Activated CD4-positive, alpha-beta T cell treated with anti-CD3 and anti-CD28 coated beads for 48 hours (primary cell): ENCODE data around the gene REEP6.
A peak's percentile ranks its signal among the peaks of the same experiment; 100 is the strongest.
"Not testable (repeated sequence)": the region's sequence is repeated elsewhere in the genome, so short reads cannot be mapped to it uniquely, and the experiment has no call there.

Source experiments
- DNase-seq: peaks from one replicate; pipeline ENCODE4 v3.0.0-alpha.2; 2020

REEP6 gene

DNA sequence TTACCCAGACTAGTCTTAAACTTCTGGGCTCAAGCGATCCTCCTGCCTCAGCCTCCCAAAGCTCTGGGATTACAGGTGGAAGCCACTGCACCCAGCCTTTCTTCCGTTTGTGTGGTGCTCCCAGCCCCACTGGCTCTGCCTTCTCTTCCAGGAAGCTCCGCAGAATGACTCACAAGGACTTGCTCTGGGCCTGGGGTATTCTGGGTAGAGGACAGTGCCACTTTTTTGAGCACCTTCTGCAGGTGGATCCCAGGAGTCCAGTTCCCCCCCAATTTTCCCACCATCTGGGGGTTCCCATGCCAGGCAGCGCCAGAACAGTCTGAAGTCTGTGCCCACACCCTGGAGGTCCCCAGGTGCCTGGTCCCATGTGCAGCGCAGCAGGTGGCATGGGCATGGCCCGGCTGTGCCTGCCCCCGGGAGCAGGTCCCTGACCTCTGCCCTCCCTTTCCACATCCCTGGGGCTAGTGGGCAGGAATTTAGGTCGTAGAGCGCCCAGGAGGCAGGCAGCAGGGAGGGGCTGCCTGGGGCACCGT, 1.6 kb downstream of the REEP6 start:
- no peak for DNase-seq

DNA sequence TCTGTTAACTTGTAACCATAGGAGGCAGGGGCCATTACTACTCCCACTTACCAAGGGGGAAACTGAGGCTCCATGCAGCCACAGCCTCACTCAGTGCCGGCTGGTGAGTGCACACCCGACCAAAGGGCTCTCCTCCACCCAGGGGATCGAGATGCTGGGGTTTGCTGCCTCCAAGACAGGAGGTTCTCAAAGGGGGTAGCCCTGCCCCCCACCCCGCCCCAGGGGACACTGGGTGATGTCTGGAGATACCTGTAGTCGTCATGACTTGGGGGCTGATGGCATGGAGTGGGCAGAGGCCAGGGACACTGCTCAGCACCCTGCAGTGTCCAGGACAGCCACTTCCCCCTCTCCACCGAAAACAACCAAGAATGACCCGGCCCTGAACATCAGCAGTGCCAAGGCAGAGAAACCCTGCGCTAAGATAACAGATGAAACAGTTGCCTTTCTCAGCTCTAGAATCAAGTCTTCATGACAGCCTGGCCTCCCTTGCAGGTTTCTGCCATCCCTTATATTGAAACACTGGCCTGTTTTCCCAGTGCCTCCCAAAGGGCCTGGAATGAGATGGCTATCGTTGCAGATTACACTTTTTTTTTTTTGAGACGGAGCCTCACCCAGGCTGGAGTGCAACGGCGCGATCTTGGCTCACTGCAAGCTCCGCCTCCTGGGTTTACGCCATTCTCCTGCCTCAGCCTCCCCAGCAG, 3.3 kb downstream of the REEP6 start:
- no peak for DNase-seq

DNA sequence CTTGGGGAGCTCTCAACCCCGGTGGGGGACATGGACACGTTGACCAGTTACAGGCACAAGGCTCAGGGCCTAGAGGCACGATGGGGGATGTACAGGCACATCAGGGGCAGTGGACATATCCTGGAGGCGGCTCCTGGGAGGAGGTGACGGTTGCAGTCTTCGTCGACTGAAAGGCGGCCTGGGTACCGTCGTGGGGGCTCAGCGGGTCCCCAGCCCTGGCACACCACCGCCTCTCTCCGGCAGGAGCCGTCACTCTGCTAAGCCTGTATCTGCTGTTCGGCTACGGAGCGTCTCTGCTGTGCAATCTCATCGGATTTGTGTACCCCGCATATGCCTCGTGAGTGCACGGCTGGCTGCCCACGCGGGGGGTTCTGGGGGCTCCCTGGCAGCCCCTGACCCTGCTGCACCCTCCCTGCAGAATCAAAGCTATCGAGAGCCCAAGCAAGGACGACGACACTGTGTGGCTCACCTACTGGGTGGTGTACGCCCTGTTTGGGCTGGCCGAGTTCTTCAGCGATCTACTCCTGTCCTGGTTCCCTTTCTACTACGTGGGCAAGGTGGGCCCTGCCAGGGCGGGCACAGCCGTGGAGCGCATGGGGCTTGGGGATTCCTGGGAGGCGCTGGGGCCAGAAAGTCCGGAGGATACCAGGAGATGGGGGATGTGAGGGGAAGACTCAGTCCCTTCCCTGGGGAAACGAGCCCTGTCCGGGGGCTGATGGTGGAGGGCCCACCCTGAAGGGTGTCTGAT, 4.2 kb downstream of the REEP6 start:
- no peak for DNase-seq

DNA sequence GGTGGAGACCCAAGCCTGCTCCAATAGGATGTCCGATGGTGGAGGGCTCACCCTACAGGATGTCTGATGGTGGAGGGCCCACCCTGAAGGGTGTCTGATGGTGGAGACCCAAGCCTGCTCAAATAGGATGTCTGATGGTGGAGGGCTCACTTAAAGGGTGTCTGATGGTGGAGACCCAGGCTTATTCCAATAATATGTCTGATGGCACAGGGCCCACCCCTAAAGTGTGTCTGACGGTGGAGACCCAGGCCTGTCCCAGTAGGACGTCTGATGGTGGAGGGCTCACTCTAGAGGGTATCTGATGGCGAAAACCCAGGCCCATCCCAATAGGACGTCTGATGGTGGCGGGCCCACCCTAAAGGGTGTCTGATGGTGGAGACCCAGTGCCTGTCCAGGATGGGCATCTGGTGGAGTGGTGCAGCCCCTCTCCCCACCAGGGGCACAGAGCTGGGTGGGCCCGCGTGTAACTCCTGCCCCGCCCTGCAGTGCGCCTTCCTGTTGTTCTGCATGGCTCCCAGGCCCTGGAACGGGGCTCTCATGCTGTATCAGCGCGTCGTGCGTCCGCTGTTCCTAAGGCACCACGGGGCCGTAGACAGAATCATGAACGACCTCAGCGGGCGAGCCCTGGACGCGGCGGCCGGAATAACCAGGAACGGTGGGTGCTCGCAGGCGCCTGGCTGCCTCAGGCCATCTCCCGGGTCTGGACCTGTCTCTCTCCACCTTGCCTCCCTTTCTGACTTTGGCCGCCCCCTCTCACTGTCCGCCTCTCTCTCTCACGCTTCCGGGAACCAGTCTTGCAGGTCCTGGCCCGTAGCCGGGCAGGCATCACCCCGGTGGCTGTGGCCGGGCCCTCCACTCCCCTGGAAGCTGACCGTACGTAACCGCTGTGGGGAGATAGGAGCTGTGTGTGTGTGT, 5.1 kb downstream of the REEP6 start:
- DNase-seq = no peak

DNA sequence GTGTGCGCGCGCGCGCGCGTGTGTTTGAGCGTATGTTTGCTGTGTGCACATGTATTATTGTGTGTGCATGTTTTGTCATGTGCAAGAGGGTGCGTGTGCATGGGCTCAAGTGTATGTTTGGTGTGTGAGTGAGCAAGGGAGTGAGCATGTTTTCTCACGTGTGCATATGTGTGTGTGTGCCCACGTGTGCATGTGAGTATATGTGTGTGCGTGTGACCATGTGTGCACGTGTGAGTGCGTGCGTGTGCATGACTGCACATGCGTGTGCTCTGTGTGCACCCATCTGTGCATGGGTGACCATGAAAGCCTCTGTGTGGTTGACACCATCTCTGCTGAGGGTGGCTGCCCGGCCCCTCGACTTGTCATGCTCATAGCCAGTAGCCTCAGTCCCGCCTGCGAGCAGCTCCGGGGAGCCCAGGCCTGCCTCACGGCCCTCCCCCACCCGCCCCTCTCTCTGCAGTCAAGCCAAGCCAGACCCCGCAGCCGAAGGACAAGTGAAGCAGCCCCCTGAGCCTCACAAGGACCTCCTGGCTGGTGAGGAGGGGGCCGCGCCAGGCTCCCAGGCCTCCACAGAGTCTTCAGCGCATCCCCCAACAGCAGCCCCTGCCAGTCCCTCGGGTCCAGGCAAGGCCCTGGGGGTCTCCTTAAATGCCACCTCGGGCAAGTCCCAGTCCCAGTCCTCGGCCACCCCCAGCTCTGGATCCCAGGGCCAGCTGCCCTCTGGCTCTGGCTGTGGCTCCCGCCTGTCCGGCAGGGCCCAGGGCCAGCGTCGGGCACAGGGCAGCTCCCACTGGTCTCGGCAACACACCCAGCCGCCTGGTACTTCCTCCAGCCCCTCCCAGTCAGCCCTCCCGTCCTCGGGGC, 6.0 kb downstream of the REEP6 start:
- DNase-seq = no peak

DNA sequence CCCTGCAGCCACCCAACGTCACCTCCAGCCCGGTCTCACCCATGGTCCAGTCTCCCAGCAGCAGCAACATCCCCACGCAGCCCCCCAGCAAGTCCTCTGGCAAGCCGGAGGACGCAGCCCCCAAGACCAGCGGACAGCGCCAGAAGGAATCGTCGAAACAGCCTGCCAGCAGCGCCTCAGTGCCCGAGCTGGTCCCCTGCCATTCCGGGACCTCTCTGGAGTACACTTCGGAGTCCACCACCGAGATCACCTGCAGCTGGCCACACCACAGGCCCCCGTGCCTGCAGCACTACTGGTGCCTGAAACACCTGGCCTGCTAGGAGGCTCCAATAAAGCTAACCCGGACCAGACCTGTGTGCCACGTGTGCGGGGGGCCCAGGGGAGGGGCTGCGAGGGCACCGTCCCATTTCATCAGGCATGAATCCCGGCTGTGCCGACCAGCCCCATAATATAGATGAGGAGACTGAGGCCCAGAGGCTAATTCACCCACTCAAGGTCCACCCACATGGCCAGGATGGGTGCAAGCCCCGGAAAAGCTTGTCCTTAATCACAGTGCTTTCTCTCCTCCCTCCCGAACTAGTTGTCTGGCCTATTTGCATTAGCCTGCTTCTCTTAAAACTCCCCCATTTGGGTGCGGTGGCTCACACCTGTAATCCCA, 6.7 kb downstream of the REEP6 start:
- no peak for DNase-seq

DNA sequence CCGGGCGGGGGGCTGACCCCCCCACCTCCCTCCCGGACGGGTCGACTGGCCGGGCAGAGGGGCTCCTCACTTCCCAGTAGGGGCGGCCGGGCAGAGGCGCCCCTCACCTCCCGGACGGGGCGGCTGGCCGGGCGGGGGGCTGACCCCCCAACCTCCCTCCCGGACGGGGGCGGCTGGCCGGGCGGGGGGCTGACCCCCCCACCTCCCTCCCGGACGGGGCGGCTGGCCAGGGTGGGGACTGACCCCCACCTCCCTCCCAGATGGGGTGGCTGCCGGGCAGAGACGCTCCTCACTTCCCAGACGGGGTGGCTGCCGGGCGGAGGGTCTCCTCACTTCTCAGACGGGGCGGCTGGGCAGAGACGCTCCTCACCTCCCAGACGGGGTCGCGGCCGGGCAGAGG, 8.2 kb downstream of the REEP6 start:
- not testable (repeated sequence) for DNase-seq

DNA sequence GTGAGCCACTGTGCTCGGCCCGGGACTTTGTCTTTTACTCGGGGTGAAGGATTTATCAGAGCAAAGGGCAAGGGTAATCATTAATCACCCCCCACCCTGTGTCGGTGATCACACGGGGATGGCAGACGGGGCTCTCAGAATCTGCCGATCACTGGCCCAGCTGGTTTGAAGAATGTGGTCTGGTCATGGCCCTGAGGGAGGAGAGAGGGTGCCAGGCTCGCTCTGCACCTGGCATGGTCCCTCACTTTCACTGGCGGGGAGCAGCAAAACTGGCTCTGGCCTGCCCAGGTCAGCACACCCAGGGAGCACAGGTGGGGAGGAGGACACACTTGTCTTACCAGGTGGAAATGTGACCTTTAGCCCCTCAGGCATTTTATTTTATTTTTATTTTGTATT, 10.2 kb downstream of the REEP6 start:
- DNase-seq = no peak

DNA sequence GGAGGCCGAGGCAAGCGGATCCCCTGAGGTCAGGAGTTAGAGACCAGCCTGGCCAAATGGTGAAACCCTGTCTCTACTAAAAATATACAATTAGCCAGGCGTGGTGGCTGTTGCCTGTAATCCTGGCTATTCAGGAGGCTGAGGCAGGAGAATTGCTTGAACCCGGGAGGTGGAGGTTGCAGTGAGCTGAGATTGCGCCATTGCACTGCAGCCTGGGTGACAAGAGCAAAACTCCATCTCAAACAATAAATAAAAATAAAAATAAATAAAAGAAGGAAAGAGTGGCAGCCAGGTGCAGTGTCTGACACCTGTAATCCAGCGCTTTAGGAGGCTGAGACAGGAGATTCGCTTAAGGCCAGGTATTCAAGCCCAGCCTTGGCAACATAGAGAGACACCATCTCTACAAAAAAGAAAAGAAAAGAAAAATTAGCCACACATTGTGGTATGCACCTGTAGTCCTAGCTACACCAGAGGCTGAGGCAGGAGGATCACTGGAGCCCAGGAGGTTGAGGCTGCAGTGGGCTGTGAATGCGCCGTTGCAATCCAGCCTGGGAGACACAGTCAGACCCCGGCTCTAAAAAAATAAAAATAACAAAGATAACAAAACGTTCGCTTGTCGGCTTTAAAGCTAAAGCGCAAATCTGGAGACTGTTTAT, 11.6 kb downstream of the REEP6 start:
- DNase-seq = no peak

DNA sequence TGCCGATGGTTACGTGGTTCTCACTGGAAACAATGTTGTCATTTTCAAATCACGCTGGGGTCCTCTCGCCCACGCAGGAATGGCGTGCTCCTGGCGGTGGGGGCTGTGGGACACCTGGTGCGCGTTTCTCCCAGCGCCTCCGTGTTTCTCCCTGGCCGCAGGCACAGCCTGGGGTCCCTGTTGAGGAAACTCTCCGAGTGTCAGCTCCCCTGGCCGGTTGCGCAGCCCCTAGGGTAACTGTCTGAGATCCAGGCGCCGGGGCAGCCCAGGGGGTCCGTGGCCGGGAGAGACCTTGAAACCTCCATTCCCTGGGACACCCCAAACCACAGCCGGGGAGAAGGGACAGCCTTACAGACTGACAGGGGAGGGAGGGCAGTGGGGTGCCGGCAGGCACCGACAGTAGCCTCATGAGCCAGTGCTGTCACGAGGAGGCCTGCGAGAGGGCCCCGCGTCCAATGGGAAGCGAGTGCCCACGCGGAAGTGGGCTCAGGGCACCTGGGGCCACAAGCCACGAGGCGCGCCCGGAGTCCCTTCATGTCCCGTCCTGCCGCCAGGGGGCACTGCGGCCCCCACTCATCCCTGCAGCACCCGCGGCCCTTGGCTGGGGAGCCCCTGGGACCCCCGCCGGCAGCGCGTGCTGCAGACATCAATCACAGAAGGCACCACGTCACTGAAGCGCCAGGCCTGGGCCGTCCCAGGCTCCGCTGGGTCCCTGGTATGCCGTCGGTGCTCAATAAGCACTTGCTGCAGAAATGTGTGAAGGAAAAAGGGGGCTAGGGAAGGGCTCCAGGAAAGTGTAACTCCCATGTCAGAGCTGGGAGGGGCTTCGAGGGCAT, 12.3 kb downstream of the REEP6 start:
- DNase-seq = peak; percentile 85

DNA sequence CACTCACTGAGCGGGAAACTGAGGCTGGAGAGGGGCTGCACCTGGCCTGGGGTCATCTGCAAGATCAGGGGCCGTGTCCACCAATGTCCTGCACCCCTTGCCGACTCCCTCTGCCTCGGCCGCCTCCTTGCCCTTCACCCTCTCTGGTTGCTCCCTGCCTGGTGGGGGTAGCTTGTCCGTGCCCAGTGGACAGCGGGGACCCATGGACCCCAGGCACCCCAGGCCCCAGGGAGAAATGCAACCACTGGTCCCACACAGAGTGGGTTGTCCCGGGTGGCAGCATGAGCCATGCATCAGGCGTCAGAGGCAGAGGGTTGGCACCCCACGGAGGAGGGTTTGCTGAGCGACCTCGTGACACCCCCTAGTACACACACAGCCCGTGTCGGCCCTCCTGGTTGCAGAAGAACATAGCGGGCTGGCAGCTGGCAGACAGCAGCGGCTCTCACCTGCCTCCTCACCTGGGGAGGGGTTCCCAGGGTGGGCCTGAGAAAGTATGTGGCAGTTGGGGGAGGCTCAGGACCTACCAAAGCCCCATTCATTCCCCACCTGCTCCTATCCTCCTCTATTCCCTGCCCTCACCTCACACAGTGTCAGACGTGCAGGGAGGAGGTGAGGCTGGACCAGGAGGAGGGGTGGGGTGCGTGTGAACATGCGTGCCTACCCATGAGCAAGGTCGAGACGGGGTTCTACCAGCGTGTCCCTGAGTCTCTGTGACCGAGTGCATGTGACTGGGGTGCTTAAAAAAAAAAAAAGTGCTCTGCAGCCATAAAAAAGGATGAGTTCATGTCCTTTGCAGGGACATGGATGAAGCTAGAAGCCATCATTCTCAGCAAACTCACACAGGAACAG, 13.2 kb downstream of the REEP6 start:
- no peak for DNase-seq

DNA sequence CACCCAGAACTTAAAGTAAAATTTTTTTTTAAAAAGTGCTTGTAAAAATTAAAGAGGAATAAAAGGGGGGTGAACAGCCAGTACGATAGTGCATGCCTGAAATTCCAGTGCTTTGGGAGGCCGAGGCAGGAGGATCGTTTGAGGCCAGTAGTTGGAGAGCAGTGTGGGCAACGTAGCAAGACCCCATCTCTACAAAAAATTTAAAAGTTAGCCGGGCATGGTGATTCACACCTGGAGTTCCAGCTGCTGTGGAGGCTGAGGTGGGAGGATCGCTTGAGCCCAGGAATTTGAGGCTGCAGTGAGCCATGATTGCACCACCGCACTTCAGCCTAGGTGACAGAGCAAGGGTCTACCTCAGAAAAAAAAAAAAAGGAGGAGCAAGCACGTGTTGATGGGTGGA, 14.0 kb downstream of the REEP6 start:
- DNase-seq = no peak

DNA sequence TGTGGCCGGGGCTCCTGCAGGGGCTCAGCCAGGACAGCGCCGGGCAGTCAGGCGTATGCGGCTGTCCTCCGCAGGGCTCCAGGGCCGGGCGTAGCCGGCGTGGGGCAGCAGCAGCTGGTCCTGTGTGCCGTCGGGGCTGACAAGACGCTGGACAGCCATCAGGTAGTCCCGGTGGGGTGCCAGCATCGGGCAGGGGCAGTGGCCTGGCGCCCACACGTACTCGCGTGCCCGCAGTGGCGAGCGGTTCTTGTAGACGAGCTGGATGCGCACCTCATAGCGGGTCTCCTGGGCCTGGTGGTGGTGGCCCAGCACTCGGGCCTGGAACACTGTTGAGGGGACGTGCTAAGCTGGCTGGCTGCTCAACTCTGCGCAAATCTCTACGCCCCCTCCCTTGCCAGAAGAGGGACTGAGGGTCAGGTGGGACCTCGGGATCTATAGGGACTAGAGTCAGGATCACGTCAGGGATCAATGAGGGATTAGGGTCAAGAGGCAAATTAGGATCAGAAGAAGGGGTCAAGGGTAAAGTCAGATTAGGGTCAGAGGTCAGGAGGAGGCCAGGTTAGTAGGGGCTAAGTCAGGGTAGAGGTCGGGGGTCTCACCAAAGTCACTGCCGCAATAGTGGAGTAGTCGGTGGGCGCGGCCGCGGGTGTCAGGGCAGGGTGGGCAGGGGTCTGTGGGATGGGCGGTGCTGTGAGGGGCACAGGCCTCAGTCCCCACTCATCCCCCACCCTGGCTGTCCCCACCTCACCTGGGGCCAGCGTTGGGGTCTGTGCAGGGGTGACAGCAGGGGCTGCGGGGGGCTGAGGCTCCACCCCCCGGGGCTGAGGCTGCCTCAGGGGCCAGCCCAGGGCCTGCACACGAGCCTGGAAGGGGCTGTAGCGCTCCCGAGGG, 15.3 kb downstream of the REEP6 start:
- DNase-seq = no peak

DNA sequence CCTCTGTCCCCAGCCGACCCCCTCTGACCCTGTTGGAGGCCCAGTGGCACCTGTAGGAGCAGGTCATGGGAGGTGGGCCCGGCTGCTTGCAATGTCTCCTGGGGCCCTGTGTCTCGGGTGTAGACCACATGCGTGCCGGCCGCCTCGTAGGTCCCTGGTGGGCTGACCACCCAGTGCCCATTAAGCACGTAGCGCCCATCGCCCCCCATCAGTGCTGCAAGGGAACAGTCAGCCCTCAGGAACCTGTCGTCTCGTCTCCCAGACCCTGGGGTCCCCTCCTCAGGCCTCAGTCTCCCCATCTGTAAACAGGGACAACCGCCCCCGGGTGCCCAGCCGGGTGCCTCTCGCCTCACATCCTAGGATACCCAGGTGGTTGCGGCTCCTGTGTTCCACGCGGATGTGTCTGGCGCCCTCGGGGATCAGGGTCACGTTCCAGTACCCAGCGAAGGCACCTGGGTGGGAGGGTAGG, 16.2 kb downstream of the REEP6 start:
- no peak for DNase-seq

DNA sequence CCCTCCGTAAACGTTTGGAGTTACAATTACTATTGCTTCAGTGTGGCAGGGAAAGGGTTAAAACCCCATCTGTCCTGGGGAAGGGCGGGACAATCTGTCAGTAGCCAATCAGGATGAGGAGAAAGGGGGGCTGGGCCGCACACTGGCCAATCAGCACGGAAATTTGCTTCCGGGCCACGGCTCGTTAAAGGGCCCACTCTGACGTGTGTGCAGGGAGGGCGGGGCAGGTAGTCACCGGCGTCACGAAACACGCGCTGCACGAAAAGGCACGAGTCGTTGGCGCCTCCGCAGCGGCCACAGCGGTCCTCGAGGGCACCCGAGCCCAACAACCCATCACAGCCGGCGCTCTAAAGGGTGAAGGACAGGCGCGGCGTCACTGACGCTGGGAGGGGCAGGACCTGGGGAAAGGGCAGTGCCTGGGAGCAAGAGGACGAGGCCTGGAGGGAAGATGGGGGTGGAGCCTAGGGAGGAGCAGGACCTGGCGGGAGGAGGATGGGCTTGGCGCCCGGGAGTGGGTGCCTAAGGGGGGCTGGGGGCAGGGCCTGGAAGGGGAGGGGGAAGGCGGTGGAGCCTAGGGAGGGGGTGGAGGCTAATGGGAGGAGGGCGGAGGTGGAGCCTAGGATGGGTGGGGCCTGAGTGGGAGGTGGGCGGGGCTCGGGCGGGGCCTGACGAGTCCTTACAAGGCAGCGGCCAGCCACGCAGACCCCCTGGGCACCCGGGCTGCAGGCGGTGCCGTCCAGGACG, 17.0 kb downstream of the REEP6 start:
- peak; percentile 95 for DNase-seq

DNA sequence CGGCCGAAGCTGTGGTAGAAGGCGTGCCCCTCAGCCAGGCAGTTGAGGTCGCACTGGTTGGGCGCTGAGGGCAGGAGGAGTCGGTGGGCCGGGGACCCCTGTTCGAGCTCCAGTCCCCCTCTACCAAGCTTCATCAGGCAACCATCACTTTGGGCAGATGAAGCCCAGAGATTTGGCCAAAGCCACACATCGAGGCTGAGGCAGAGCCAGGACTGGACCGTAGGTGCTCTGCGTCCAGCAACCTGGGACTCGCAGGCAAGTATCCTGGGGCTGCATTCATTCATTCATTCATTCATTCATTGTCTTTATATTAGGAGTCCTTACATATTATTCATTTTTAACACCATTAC, 17.5 kb downstream of the REEP6 start:
- DNase-seq = no peak
